ENCODE data around the gene TCEA2. TPM values are rescaled to one million over a fixed set of nuclear protein-coding genes. Genes with fewer than 3 reads are reported as not detected.
"Not testable (repeated sequence)": the region's sequence is repeated elsewhere in the genome, so short reads cannot be mapped to it uniquely, and the experiment has no call there.

Gene TCEA2
- total RNA-seq, 3 donors from 2014 or later, result 23.9 to 39.4 (median 26.6) TPM

GRCh38 chr20:64116016-64116415 lies 53.0 kb downstream of the TCEA2 start:
- no peak overlapping the region for H3K4me3 ChIP-seq
- H3K27me3 ChIP-seq, result peaks cover 0 to 4% of the 10 kb centered on the region in 2 donors
- no peaks in the 10 kb centered on the region for H3K9me3 ChIP-seq
- H3K27ac ChIP-seq, result no peak overlapping the region
- no peaks in the 10 kb centered on the region for H3K4me1 ChIP-seq
- peak in 1 of 2 donors; percentile 48 for DNase-seq (ENCODE audit: low spot score in 2 of 2)
- intact Hi-C loops (cut with DNase I; ENCODE audit: low total_unique reads), result no loop called here
- TF ChIP-seq CTCF (IDR thresholded peaks at IDR 0.05) (no peak), POLR2AphosphoS5 (IDR thresholded peaks at IDR 0.05) (no peak), POLR2A (IDR thresholded peaks at IDR 0.05) (no peak)
- no peaks in the 10 kb centered on the region for H3K36me3 ChIP-seq

- TF ChIP-seq POLR2AphosphoS5 (IDR thresholded peaks at IDR 0.05), result no peak
- no peak for TF ChIP-seq CTCF (IDR thresholded peaks at IDR 0.05)
- no peak for TF ChIP-seq POLR2A (IDR thresholded peaks at IDR 0.05)
- DNase-seq (ENCODE audit: low spot score in 2 of 2), result peak in 1 of 2 donors; percentile 40
- H3K4me3 ChIP-seq, result no peak overlapping the region
- no peaks in the 10 kb centered on the region for H3K4me1 ChIP-seq
- H3K9me3 ChIP-seq, result no peaks in the 10 kb centered on the region
- no peaks in the 10 kb centered on the region for H3K36me3 ChIP-seq
- H3K27ac ChIP-seq, result no peak overlapping the region
- intact Hi-C loops (cut with DNase I; ENCODE audit: low total_unique reads), result no loop called here
- H3K27me3 ChIP-seq, result peaks cover 0 to 12% of the 10 kb centered on the region in 2 donors
These were observed 53.8 kb downstream of the TCEA2 start for GRCh38 chr20:64116541-64117431.

GRCh38 chr20:64117432-64117777 lies 54.4 kb downstream of the TCEA2 start:
- H3K27me3 ChIP-seq, result peaks cover 0 to 14% of the 10 kb centered on the region in 2 donors
- H3K4me1 ChIP-seq; intact Hi-C loops (cut with DNase I; ENCODE audit: low total_unique reads); H3K4me3 ChIP-seq; H3K27ac ChIP-seq; DNase-seq (ENCODE audit: low spot score in 2 of 2); H3K9me3 ChIP-seq; H3K36me3 ChIP-seq: not testable (repeated sequence)

GRCh38 chr20:64119301-64119680 lies 56.3 kb downstream of the TCEA2 start:
- H3K4me1 ChIP-seq, result no peaks in the 10 kb centered on the region
- H3K9me3 ChIP-seq, result no peaks in the 10 kb centered on the region
- no peaks in the 10 kb centered on the region for H3K36me3 ChIP-seq
- no peak for TF ChIP-seq POLR2AphosphoS5 (IDR thresholded peaks at IDR 0.05)
- TF ChIP-seq CTCF (IDR thresholded peaks at IDR 0.05), result no peak
- TF ChIP-seq POLR2A (IDR thresholded peaks at IDR 0.05), result no peak
- H3K27ac ChIP-seq, result no peak overlapping the region
- DNase-seq (ENCODE audit: low spot score in 2 of 2), result no peak
- intact Hi-C loops (cut with DNase I; ENCODE audit: low total_unique reads), result no loop called here
- H3K4me3 ChIP-seq, result no peak overlapping the region
- H3K27me3 ChIP-seq, result peaks cover 0 to 14% of the 10 kb centered on the region in 2 donors

- TF ChIP-seq POLR2A (IDR thresholded peaks at IDR 0.05) (no peak), CTCF (IDR thresholded peaks at IDR 0.05) (no peak), POLR2AphosphoS5 (IDR thresholded peaks at IDR 0.05) (no peak)
- Histone ChIP-seq H3K27ac (no peak overlapping the region), H3K36me3 (no peaks in the 10 kb centered on the region), H3K4me1 (no peaks in the 10 kb centered on the region), H3K4me3 (peak overlapping the region in 2 of 3 donors; percentile 13 to 57), H3K27me3 (peaks cover 0 to 14% of the 10 kb centered on the region in 2 donors), H3K9me3 (no peaks in the 10 kb centered on the region)
- intact Hi-C loops (cut with DNase I; ENCODE audit: low total_unique reads), result no loop called here
- DNase-seq (ENCODE audit: low spot score in 2 of 2), result no peak
These were observed 56.8 kb downstream of the TCEA2 start for GRCh38 chr20:64119681-64120341.
